HL-60 (cell line): ENCODE results near the gene FIBIN.

ENCODE experiments used
- CTCF ChIP-seq: IDR thresholded peaks from one replicate; pipeline ENCODE4 v1.5.1; 2011; ENCODE audit warnings: low read length, control low read depth, inconsistent platforms; ENCODE audit not compliant: insufficient read depth
- REST ChIP-seq: IDR thresholded peaks from 2 replicates; pipeline ENCODE4 v1.6.1; 2012; ENCODE audit warnings: low read depth; ENCODE audit not compliant: insufficient replicate concordance

- TF ChIP-seq CTCF (no peak), REST (no peak)
Observed at GRCh38 chr11:26985943-26986342, 8.0 kb upstream of the FIBIN start.
